Fibroblast of mammary gland (primary cell): ENCODE results near the gene IL17RB.
A peak's percentile ranks its signal among the peaks of the same experiment; 100 is the strongest.

Experiments used
- DNase-seq: peaks from one replicate; pipeline ENCODE4 v3.0.0-alpha.2; 2010; ENCODE audit warnings: low read depth
- H3K4me3 ChIP-seq: 2 replicates; pipeline ENCODE4 v1.5.1; 2011; ENCODE audit warnings: low read depth, mild to moderate bottlenecking, low read length, moderate library complexity; ENCODE audit not compliant: control insufficient read depth
- CTCF ChIP-seq: conservative IDR thresholded peaks from 2 replicates; pipeline ENCODE4 v1.5.1; 2011; ENCODE audit warnings: low read depth, low read length, inconsistent platforms; ENCODE audit not compliant: control insufficient read depth, insufficient read depth

Gene IL17RB

GRCh38 chr3:53880396-53881345 is 34.3 kb downstream of the IL17RB start:
- H3K4me3 ChIP-seq, result peak overlapping the region; percentile 88
- no peak for TF ChIP-seq CTCF
- DNase-seq, result peak; percentile 17

- peak; percentile 73 for DNase-seq
- H3K4me3 ChIP-seq, result peak within 1 kb of the TSS; percentile 88
- TF ChIP-seq CTCF, result no peak
Measured at GRCh38 chr3:53881691-53882593, 35.6 kb downstream of the IL17RB start, which contains the start of gene ACTR8. Gene ACTR8, minus strand, starts transcription at chr3:53882152. Its CDS starts 51 bp downstream, at chr3:53882101.

- no peak overlapping the region for H3K4me3 ChIP-seq
- no peak for TF ChIP-seq CTCF
- no peak for DNase-seq
Measured at GRCh38 chr3:53883008-53883407, 36.6 kb downstream of the IL17RB start.

GRCh38 chr3:53884623-53885022 is 38.3 kb downstream of the IL17RB start:
- no peak for DNase-seq
- no peak for TF ChIP-seq CTCF
- H3K4me3 ChIP-seq, result no peak overlapping the region

- DNase-seq, result no peak
- TF ChIP-seq CTCF, result no peak
- no peak overlapping the region for H3K4me3 ChIP-seq
Measured at GRCh38 chr3:53885239-53885638, 38.9 kb downstream of the IL17RB start.

GRCh38 chr3:53887446-53887845 is 41.1 kb downstream of the IL17RB start:
- DNase-seq, result no peak
- H3K4me3 ChIP-seq, result no peak overlapping the region
- TF ChIP-seq CTCF, result no peak
